Measurements from ENCODE around the gene USP46. TPM values are rescaled to one million over a fixed set of nuclear protein-coding genes. Genes with fewer than 3 reads are reported as not detected.

The USP46 gene
- total RNA-seq, 1 donor from 2014 or later: 130 TPM

GRCh38 chr4:52628543-52628942, 30.6 kb downstream of the USP46 start:
- intact Hi-C loops (cut with DNase I): no loop called here
- peak; percentile 69 for ATAC-seq
- no peak for DNase-seq (ENCODE audit: low spot score)

GRCh38 chr4:52627876-52628275, 31.2 kb downstream of the USP46 start:
- intact Hi-C loops (cut with DNase I): no loop called here
- DNase-seq (ENCODE audit: low spot score): no peak
- ATAC-seq: no peak

DNA sequence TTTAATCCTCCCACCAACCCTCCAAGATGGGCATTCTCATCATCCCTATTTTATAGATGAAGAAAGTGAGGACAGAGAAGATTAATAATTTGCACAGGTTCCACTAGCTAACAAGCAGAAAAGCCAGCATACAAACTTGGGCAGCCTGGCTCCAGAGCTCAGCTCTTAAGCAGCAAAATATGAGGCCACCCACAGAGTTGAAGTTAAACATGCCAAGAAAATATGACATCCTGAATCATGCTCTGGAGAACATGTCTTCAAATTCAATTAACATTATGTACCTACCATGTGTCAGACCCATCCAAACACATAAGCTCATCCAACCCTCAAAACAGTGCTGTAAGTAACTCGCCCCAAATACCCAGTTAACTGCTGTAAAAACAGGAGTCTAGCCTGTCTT, 33.9 kb downstream of the USP46 start:
- ATAC-seq (no peak), DNase-seq (ENCODE audit: low spot score) (no peak)
- intact Hi-C loops (cut with DNase I): no loop called here

- no peak for DNase-seq (ENCODE audit: low spot score)
- intact Hi-C loops (cut with DNase I): no loop called here
These were observed 36.5 kb downstream of the USP46 start for GRCh38 chr4:52622564-52622963.

GRCh38 chr4:52621567-52621966, 37.5 kb downstream of the USP46 start:
- ATAC-seq (no peak), DNase-seq (ENCODE audit: low spot score) (no peak)
- intact Hi-C loops (cut with DNase I): no loop called here

More at GRCh38 chr4:52622564-52622963, 36.5 kb downstream of the USP46 start:
- ATAC-seq: no peak

- DNase-seq (ENCODE audit: low spot score) (no peak), ATAC-seq (no peak)
- intact Hi-C loops (cut with DNase I): no loop called here
These were observed 39.5 kb downstream of the USP46 start for GRCh38 chr4:52619591-52619931.

GRCh38 chr4:52618795-52619590, 40.1 kb downstream of the USP46 start:
- DNase-seq (ENCODE audit: low spot score) (no peak), ATAC-seq (no peak)
- intact Hi-C loops (cut with DNase I): no loop called here

DNA sequence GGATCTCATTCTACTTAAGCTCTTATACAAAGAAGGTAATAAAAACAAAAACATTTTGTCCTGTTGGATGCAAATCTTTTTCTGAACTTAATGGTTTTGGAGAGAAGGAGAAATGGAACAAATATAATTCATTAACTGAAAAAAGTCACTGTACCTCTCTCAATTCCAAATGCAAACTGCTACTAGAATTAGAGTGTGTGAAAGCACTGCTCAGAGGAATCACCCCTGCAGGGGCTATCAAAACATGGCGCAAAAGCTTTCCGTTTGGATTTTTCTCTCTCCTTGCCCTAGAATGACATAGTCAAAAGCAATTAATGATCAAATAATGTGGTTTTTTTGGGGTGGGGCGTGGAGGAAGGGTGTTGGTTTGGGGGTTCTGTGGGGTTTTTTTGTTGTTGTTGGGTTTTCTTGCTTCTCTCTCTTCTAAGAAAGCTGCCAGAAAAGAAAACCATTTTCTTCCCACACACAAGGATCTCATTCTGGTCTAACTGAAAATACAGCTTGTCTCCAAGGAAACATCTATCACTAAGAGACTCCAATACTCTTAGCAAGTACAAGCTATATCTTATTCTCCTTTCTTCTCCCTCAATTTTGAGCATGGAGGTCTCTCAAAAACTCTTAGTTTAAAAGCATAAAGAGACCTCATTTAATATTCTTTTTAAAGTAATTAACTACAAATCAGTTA, 41.6 kb downstream of the USP46 start:
- intact Hi-C loops (cut with DNase I): no loop called here
- no peak for ATAC-seq
- no peak for DNase-seq (ENCODE audit: low spot score)

- intact Hi-C loops (cut with DNase I): no loop called here
- ATAC-seq (no peak), DNase-seq (ENCODE audit: low spot score) (no peak)
These were observed 44.9 kb downstream of the USP46 start for GRCh38 chr4:52614241-52614640.

DNA sequence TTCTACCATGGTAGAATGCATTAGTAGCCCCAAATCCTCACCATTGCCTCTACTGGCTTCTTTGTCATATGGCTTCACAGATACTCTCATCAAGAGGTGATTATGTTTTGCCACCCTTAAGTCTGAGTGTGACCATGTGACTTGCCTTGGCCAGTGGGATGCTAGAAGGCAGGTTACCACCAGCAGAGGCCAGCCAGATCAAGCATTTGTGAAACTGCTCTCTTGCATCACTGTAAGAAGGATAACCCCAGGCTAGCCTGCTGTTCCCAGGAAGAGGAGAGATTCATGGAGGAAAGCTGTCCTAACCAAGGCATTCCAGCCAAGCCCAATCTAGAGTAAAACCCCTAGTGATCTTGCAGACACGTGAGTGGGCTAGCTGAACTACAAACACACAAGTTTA, 46.8 kb downstream of the USP46 start:
- ATAC-seq (no peak), DNase-seq (ENCODE audit: low spot score) (no peak)
- intact Hi-C loops (cut with DNase I): no loop called here

- ATAC-seq: no peak
- intact Hi-C loops (cut with DNase I): no loop called here
These were observed 48.0 kb downstream of the USP46 start for GRCh38 chr4:52611030-52611555.

GRCh38 chr4:52606726-52607125, 52.4 kb downstream of the USP46 start:
- ATAC-seq: no peak
- intact Hi-C loops (cut with DNase I): no loop called here
- DNase-seq (ENCODE audit: low spot score): no peak

More at GRCh38 chr4:52611030-52611555, 48.0 kb downstream of the USP46 start:
- DNase-seq (ENCODE audit: low spot score): no peak

- intact Hi-C loops (cut with DNase I): no loop called here
- DNase-seq (ENCODE audit: low spot score): no peak
- ATAC-seq: no peak
These were observed 53.1 kb downstream of the USP46 start for GRCh38 chr4:52606040-52606439.

- intact Hi-C loops (cut with DNase I): no loop called here
- DNase-seq (ENCODE audit: low spot score): no peak
- no peak for ATAC-seq
These were observed 54.9 kb downstream of the USP46 start for GRCh38 chr4:52604215-52604614.

GRCh38 chr4:52600275-52600674, 58.8 kb downstream of the USP46 start:
- intact Hi-C loops (cut with DNase I): no loop called here
- DNase-seq (ENCODE audit: low spot score) (no peak), ATAC-seq (no peak)

DNA sequence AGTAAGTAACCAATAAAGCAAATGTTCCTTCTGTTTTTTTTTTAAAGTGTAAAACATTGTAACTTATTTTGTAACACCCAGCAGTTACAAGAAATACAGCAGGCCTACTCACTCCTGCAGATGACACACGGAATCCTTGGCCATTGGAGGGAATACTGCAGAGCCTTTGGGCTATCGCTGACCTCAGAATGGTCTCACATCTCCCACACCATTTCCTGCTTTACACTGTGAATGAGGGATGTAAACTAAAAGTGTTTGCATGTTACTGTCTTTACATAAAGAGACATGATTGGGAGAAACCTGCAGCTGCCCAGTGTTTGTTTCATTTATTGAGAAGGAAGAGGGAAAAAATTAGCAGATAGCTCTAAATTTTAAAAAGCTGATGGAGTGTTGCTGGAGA, 64.1 kb downstream of the USP46 start:
- ATAC-seq (no peak), DNase-seq (ENCODE audit: low spot score) (no peak)
- intact Hi-C loops (cut with DNase I): no loop called here

GRCh38 chr4:52592287-52592686, 66.8 kb downstream of the USP46 start:
- DNase-seq (ENCODE audit: low spot score): no peak
- intact Hi-C loops (cut with DNase I): no loop called here
- ATAC-seq: no peak

DNA sequence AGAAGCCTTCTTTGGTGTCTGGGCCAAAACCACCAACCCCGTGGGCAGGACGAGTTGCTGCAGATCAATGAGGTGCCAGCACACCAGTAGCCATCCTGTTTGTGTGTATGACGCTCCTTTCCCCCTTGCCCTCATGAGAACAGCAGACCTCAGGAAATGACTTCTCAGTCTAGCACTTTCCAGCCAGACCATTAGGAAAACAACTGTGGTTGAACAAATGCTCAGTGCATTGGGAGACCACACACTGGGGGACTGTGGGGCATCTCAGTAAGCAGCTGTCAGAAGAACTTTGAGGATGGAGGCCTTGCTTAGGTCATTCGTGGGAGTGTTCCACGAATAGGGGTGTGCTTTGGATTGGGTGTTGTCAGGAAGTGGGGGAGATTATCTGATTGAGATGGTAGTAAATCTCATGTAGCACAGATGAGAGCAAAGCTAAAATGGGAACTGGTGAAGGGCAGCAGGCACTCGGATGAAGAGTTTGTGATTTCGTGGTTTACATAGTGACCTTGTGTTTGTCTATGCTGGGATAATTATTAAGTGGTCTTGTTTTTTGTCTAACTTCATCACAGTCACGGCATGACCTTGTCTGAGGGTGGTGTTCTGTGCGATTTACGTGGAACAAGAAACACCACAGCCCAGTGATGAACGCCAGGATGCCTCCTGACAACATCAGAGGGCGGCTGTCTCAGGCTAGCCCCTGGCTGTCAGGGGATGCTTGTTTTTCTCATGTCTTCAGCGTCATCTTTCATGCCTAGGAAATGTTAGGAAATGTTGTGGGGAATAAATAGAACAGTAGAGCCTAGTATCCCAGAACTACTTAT, 70.1 kb downstream of the USP46 start:
- ATAC-seq (no peak), DNase-seq (ENCODE audit: low spot score) (no peak)
- intact Hi-C loops (cut with DNase I): loop anchor here (10.0 kb wide), 1 partner anchor 76 kb away; no protein-coding TSS in a partner anchor

- peak; percentile 70 for ATAC-seq
- intact Hi-C loops (cut with DNase I): loop anchor here (10.0 kb wide), 1 partner anchor 77 kb away; no protein-coding TSS in a partner anchor
- no peak for DNase-seq (ENCODE audit: low spot score)
These were observed 71.0 kb downstream of the USP46 start for GRCh38 chr4:52588097-52588496.
